Activated T-helper 2 cell treated with anti-CD3 and anti-CD28 coated beads, Interferon-gamma antibody, Interleukin-2, Interleukin-4, amounts not matched to agents 10 μg/mL and 5 μg/mL and 100 μg/mL, durations not matched to agents 14 hours and 24 hours and 36 hours (primary cell): ENCODE data around the gene UTP4. TPM values are rescaled to one million over a fixed set of nuclear protein-coding genes. Genes with fewer than 3 reads are reported as not detected.

ENCODE experiments used
- DNase-seq: peaks from one replicate; pipeline ENCODE4 v3.0.0; 2021; ENCODE audit warnings: low spot score
- H3K27ac Mint-ChIP-seq: one replicate; pipeline ENCODE4 v1.8.0; 2021; ENCODE audit warnings: mixed read lengths
- H3K27me3 Mint-ChIP-seq: one replicate; pipeline ENCODE4 v1.8.0; 2021; ENCODE audit warnings: low read depth, mixed read lengths
- H3K36me3 Mint-ChIP-seq: one replicate; pipeline ENCODE4 v1.8.0; 2021; ENCODE audit warnings: low read depth, mixed read lengths
- H3K4me1 Mint-ChIP-seq: one replicate; pipeline ENCODE4 v1.8.0; 2021; ENCODE audit warnings: low read depth, mixed read lengths
- H3K4me3 Mint-ChIP-seq: one replicate; pipeline ENCODE4 v1.8.0; 2021; ENCODE audit warnings: low read depth, mild to moderate bottlenecking, moderate library complexity, mixed read lengths
- H3K9me3 Mint-ChIP-seq: one replicate; pipeline ENCODE4 v1.8.0; 2021; ENCODE audit warnings: mixed read lengths
- intact Hi-C: fragments of 100-400 bp; cut with micrococcal nuclease; formaldehyde crosslinking; loops from one replicate; pipeline ENCODE4 v1.15.1; 2023
- total RNA-seq: library from RNA; stranded (reverse); gene quantifications from 2 replicates; pipeline ENCODE4 v1.2.3, GENCODE V29; 2022

UTP4 gene
- total RNA-seq, 1 donor from 2014 or later, result 104 TPM

DNA sequence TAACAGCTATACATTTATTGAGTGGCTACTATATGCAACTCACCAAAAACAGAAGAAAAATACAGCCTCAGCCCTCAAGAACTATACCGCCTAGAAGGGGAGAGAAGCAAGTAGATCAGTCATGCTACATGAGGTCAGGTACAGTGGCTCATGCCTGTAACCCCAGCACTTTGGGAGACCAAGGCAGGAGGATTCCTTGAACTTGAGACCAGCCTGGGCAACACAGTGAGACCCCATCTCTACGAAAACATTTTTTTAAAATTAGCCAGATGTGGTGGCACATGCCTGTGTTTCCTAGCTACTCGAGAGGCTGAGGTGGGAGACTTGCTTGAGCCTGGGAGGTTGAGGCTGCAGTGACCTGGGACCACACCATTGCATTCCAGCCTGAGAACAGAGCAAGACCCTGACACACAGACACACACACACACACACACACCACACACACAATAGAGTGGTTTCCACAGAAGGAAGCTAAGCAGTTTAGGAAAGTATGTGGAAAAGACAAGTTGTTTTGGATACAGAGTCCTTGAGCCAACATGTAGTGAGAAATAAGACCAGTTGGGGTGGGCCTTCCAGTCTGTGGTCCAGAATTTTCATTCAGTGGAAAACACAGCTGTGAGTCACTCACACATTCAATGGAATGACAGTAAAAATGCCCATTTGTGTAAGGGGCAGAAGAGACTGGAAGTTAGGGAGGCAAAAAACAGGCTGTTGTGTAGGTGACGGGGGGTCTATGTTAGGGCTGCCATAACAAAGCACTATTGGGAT, 43.8 kb downstream of the UTP4 start:
- Mint-ChIP-seq H3K27ac (no peak overlapping the region), H3K36me3 (peaks cover 24% of the 10 kb centered on the region), H3K9me3 (no peaks in the 10 kb centered on the region), H3K4me1 (peaks cover 22% of the 10 kb centered on the region), H3K4me3 (no peak overlapping the region), H3K27me3 (no peaks in the 10 kb centered on the region)
- no peak for DNase-seq
- intact Hi-C loops, result no loop called here

DNA sequence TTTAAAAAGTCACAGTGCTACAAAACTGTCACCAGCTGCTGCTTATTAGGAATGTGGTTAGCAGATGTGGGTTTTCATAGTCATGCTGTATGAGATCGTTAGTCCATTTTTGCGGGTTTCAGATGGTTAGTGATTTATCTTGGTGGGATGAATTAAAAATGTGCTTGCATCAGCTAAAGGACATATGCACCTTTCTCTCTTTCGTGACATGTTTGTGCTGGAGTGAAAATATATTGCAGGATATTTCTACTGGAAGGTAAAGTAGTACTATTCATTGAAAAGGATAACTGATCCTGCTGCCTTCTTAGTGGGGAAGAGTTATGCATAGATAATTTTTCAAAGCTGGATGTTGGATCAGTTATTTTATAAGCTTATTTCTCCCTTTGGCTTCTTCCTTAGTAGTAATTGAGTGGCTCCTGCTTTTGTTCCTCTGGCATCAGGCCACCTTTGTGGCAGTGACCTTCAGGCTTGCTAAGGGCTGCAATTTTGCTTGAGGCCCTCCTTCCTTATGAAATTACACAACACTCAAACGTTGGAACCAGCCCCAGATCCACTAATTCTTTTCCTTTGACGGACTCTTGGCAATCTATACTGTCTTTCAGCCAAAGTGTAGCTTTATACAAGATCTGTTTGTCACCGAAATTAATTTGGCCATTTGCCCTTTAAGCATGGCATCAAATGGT, 47.0 kb downstream of the UTP4 start:
- no peak for DNase-seq
- Mint-ChIP-seq H3K4me1 (peaks cover 19% of the 10 kb centered on the region), H3K4me3 (no peak overlapping the region), H3K27me3 (no peaks in the 10 kb centered on the region), H3K27ac (no peak overlapping the region), H3K9me3 (no peaks in the 10 kb centered on the region), H3K36me3 (peaks cover 12% of the 10 kb centered on the region)
- intact Hi-C loops, result no loop called here

DNA sequence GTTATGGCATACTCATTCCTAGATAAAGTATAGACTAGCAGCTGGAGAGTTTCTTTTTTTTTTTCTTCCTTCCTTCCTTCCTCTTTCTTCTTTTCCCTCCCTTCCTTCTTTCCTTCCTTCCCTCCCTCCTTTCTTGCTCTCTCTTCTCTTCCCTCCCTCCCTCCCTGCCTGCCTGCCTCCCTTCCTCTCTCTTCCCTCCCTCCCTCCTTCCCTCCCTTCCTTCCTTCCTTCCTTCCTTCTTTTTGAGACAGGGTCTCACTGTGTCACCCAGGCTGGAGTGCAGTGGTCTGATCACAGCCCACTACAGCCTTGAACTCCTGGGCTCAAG, 47.5 kb downstream of the UTP4 start:
- Mint-ChIP-seq H3K27me3 (no peaks in the 10 kb centered on the region), H3K36me3 (peaks cover 12% of the 10 kb centered on the region), H3K27ac (no peak overlapping the region), H3K9me3 (no peaks in the 10 kb centered on the region), H3K4me1 (peaks cover 22% of the 10 kb centered on the region), H3K4me3 (no peak overlapping the region)
- no peak for DNase-seq
- intact Hi-C loops, result no loop called here

DNA sequence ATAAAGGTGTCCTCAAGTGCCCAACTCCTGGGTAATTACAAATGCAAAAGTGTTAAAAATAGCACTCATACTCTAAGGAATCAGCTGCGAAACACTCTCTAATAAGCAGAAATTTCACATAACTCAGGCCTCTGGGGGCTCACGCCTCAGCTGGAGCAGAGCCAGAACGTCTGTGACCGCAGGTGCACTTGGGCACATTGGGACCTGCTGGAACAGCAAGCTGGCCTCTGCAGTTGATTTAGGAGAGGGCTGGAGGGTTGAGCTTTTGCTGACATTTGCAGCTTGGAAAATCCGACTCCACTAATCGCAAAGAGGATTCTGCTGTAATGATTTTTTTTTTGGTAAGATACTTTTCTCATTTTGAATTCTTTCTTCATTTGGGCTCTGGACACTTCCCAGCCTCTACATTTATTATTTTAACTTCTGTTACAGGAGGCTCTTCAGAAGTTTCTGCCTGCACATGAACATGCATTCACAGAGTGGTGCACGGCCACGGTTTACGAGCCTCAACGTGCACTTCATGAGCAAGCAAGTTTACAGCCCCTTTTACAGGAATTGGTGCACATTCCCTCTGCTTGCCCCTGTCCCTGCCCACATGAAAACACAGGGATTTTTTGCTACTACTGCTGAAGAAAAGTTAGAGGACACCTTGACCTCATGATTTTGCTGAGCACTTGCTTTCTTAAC, 50.4 kb downstream of the UTP4 start:
- no peak for DNase-seq
- H3K36me3 Mint-ChIP-seq, result peaks cover 9% of the 10 kb centered on the region
- no peaks in the 10 kb centered on the region for H3K27me3 Mint-ChIP-seq
- no peak overlapping the region for H3K4me3 Mint-ChIP-seq
- intact Hi-C loops, result no loop called here
- no peak overlapping the region for H3K27ac Mint-ChIP-seq
- H3K4me1 Mint-ChIP-seq, result peaks cover 28% of the 10 kb centered on the region
- H3K9me3 Mint-ChIP-seq, result no peaks in the 10 kb centered on the region

DNA sequence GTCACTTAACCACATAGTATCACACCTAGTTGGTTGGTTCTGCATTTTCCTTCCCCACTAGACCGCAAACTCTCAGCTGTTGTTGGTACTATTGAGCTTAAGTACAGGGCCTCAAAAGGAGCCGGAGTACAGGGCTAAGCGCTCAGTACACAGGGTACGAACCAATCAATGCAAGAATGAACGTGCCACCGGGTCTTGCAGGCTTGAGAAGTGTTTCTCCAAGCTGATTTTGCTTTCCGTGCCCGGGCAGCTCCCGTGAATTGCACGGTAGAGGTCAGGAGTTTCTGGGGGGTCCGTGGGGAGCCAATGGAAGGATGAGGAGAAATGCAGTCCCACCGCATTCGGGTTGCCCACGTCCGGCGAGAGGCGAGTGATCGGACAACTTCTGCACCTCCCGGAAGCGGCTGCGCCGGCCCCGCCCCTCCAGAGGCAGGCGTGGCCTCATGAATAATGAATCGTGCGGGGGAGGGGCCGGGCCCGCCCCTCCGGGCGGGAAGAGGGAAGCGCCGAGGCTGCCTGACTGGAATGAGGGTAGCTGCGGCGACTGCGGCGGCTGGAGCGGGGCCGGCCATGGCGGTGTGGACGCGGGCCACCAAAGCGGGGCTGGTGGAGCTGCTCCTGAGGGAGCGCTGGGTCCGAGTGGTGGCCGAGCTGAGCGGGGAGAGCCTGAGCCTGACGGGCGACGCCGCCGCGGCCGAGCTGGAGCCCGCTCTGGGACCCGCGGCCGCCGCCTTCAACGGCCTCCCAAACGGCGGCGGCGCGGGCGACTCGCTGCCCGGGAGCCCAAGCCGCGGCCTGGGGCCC, 54.4 kb downstream of the UTP4 start, which contains the start of gene SNTB2:
Gene SNTB2 (plus strand): TSS at position 523 of the 804 bp plus-strand sequence. CDS start 3 bp downstream, at position 526.
- no peaks in the 10 kb centered on the region for H3K27me3 Mint-ChIP-seq
- H3K4me1 Mint-ChIP-seq, result peaks cover 47% of the 10 kb centered on the region
- peak; percentile 81 for DNase-seq
- H3K4me3 Mint-ChIP-seq, result peak within 1 kb of the TSS; percentile 92
- intact Hi-C loops, result loop anchor here (1.0 to 5.0 kb wide), 2 partner anchors 21 to 55 kb away; partner anchors contain the start of genes CHTF8 and UTP4
- H3K9me3 Mint-ChIP-seq, result no peaks in the 10 kb centered on the region
- peaks cover 26% of the 10 kb centered on the region for H3K36me3 Mint-ChIP-seq
- peak within 1 kb of the TSS; percentile 98 for H3K27ac Mint-ChIP-seq

DNA sequence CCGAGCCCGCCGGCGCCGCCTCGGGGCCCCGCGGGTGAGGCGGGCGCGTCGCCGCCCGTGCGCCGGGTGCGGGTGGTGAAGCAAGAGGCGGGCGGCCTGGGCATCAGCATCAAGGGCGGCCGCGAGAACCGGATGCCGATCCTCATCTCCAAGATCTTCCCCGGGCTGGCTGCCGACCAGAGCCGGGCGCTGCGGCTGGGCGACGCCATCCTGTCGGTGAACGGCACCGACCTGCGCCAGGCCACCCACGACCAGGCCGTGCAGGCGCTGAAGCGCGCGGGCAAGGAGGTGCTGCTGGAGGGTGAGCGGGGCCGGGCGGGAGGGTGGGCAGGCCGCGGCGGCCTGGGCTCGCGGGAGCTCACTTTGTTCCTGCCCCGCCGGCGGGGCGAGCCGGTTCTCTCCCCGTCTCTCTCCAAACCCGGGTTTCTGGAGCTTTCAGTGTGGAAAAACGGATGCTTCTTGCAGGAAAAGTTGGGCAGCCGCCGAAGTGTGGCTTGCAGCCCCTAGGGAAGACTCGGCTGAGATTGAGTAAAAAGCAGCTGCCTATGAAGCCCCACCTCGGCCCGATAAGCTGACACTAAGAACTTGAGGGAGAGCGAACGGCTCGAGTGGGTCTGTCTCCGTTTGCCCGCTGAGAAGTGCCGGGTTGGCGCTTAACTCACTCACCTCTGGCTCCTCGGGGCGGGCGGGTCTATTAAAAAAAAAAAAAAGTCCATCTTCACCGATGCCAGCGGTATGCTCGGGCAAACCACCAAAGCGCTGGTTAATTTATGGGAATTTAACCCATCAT, 55.2 kb downstream of the UTP4 start:
- H3K9me3 Mint-ChIP-seq, result no peaks in the 10 kb centered on the region
- intact Hi-C loops, result loop anchor here (1.0 to 5.0 kb wide), 2 partner anchors 17 to 55 kb away; partner anchors contain the start of genes CHTF8 and UTP4
- H3K4me1 Mint-ChIP-seq, result peaks cover 45% of the 10 kb centered on the region
- peak overlapping the region; percentile 79 for H3K27ac Mint-ChIP-seq
- H3K4me3 Mint-ChIP-seq, result peak overlapping the region; percentile 84
- H3K36me3 Mint-ChIP-seq, result peaks cover 24% of the 10 kb centered on the region
- H3K27me3 Mint-ChIP-seq, result no peaks in the 10 kb centered on the region
- peak; percentile 48 for DNase-seq

DNA sequence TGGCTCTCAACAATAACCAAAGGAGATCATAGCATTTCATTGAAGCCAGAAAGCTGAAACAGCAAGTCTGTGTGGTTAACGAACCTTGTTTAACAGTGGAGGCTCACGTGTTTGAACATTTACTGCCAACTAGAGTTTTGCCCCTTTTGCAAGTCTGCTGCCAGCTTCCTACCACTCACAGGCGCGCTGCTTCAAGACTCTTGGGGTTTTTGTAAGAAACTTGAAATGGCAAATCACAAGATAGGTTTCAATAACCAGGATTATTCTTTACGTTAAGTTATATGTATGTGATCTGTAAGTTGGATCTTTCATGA, 55.7 kb downstream of the UTP4 start:
- H3K36me3 Mint-ChIP-seq, result peaks cover 24% of the 10 kb centered on the region
- no peaks in the 10 kb centered on the region for H3K27me3 Mint-ChIP-seq
- peak overlapping the region; percentile 84 for H3K4me3 Mint-ChIP-seq
- DNase-seq, result no peak
- peak overlapping the region; percentile 79 for H3K27ac Mint-ChIP-seq
- H3K9me3 Mint-ChIP-seq, result no peaks in the 10 kb centered on the region
- intact Hi-C loops, result loop anchor here (1.0 to 5.0 kb wide), 2 partner anchors 16 to 56 kb away; partner anchors contain the start of genes CHTF8 and UTP4
- peaks cover 45% of the 10 kb centered on the region for H3K4me1 Mint-ChIP-seq

DNA sequence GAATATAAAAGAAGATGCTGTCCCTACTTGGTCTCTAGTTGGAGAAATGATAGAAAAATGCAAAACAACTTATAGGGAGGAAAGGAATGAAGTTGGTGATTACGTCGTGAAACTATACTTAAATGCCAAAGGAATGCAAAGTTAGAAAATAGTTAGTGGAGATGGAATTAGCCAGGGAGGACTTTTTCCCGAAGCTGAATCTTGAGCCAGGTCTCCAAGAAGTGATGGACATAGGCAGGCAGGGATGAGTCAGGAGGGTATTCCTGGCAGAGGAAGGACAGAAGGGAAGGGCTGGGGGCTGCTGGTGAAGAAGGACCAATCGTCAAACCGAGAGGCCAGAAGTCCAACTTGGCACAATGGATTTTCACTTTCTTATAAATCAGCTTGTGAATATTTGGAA, 56.3 kb downstream of the UTP4 start:
- H3K27me3 Mint-ChIP-seq, result no peaks in the 10 kb centered on the region
- intact Hi-C loops, result loop anchor here (1.0 to 5.0 kb wide), 2 partner anchors 16 to 56 kb away; partner anchors contain the start of genes CHTF8 and UTP4
- peaks cover 45% of the 10 kb centered on the region for H3K4me1 Mint-ChIP-seq
- H3K4me3 Mint-ChIP-seq, result peak overlapping the region; percentile 84
- no peak overlapping the region for H3K27ac Mint-ChIP-seq
- no peaks in the 10 kb centered on the region for H3K9me3 Mint-ChIP-seq
- no peak for DNase-seq
- H3K36me3 Mint-ChIP-seq, result peaks cover 23% of the 10 kb centered on the region

DNA sequence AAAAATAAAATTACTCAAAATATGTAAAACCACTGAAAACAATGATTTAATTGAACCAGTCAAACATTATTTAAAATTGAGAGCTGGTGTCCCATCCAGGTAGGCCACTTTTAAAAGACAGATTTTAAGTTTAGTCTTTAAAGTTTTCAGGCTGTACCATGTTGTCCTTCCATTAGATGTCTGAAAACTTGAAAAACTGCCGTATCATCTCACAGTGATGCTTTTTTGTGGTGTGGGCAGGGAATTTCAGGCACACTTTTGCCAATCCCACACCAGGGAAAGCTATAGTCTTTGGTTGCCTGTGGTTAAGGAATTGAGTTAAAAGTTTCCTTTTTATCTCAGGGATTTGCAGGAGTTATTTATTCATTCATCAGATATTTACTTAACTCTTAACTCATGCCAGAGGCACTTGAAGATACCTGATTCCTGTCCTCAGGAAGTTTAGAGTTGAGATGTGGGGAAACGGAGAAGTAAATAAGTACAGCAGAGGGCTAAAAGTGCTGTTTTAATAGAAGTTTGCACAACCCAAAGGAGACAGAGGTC, 57.7 kb downstream of the UTP4 start:
- no peak overlapping the region for H3K27ac Mint-ChIP-seq
- peak overlapping the region; percentile 10 for H3K4me3 Mint-ChIP-seq
- no peaks in the 10 kb centered on the region for H3K27me3 Mint-ChIP-seq
- no peak for DNase-seq
- H3K36me3 Mint-ChIP-seq, result peaks cover 20% of the 10 kb centered on the region
- H3K9me3 Mint-ChIP-seq, result no peaks in the 10 kb centered on the region
- intact Hi-C loops, result no loop called here
- peaks cover 37% of the 10 kb centered on the region for H3K4me1 Mint-ChIP-seq

DNA sequence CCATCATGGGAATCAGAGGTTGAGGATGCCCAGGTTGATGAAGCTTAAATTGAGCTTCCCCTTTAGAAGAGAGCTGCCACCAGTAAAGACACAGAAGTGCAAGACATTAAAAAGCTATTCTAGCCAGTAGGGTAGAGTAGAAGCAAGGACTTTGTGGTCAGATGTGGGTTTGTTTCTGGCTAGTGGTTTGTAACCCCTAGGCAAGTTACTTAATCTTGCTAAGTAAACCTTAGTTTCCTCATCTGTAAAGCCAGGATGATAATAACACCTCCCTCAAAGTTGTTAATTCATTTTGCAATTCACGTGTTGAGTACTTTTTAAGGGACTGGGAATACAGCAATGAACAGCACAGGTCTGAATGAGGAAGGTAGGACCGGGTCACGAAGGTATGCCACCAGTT, 58.1 kb downstream of the UTP4 start:
- DNase-seq, result no peak
- H3K9me3 Mint-ChIP-seq, result no peaks in the 10 kb centered on the region
- H3K4me1 Mint-ChIP-seq, result peaks cover 37% of the 10 kb centered on the region
- H3K27me3 Mint-ChIP-seq, result no peaks in the 10 kb centered on the region
- no peak overlapping the region for H3K4me3 Mint-ChIP-seq
- intact Hi-C loops, result no loop called here
- H3K27ac Mint-ChIP-seq, result no peak overlapping the region
- peaks cover 20% of the 10 kb centered on the region for H3K36me3 Mint-ChIP-seq

DNA sequence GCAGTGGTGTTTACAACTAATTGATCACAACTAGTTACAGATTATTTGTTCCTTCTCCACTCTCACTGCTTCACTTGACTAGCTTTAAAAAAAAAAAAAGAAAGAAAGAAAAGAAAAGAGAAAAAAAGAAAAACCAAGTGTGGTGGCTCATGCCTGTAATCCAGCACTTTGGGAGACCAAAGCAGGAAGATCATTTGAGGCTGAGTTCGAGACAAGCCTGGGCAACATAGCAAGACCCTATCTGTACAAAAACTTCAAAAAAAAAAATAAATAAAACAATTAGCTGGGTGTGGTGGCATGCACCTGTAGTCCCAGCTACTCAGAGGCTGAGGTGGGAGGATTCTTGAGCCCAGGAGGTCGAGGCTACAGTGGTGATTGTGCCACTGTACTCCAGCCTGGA, 58.7 kb downstream of the UTP4 start:
- Mint-ChIP-seq H3K36me3 (peaks cover 20% of the 10 kb centered on the region), H3K4me1 (peaks cover 35% of the 10 kb centered on the region), H3K27me3 (no peaks in the 10 kb centered on the region), H3K9me3 (no peaks in the 10 kb centered on the region), H3K4me3 (no peak overlapping the region), H3K27ac (no peak overlapping the region)
- intact Hi-C loops, result no loop called here
- no peak for DNase-seq
